OCI-LY1 (cell line): ENCODE measurements around the gene CISH.

Experiments
- CTCF ChIP-seq: fragments of 200-600 bp; sonication (generic), shearing (Covaris generic); IDR thresholded peaks from 2 replicates; pipeline ENCODE4 v1.5.1; 2017; ENCODE audit warnings: mild to moderate bottlenecking, antibody characterized with exemption, low read length, moderate library complexity, mixed read lengths
- EZH2 ChIP-seq: fragments of 200-600 bp; sonication (generic), shearing (Covaris generic); IDR thresholded peaks from 2 replicates; pipeline ENCODE4 v1.8.0; 2017; ENCODE audit warnings: borderline replicate concordance, mixed run types, mild to moderate bottlenecking, antibody characterized with exemption, low read length, moderate library complexity, mixed read lengths

GRCh38 chr3:50624634-50625033, 13.1 kb upstream of the CISH start:
- no peak for TF ChIP-seq CTCF
- no peak for TF ChIP-seq EZH2
